ENCODE measurements around the gene PALLD. TPM values are rescaled to one million over a fixed set of nuclear protein-coding genes. Genes with fewer than 3 reads are reported as not detected.

PALLD gene
- total RNA-seq, 4 donors from 2014 or later, result 266 to 761 (median 441) TPM

- Histone ChIP-seq H3K4me1 (peaks cover 0 to 6% of the 10 kb centered on the region in 2 donors), H3K27me3 (no peaks in the 10 kb centered on the region), H3K36me3 (no peaks in the 10 kb centered on the region), H3K27ac (peak overlapping the region; percentile 0 to 39), H3K4me3 (no peak overlapping the region), H3K9me3 (no peaks in the 10 kb centered on the region)
- DNase-seq, result no peak
- intact Hi-C loops (cut with DNase I; ENCODE audit: low total_unique reads), result no loop called here
- no peak for TF ChIP-seq POLR2A (IDR thresholded peaks at IDR 0.05)
- TF ChIP-seq, protein P1, sequence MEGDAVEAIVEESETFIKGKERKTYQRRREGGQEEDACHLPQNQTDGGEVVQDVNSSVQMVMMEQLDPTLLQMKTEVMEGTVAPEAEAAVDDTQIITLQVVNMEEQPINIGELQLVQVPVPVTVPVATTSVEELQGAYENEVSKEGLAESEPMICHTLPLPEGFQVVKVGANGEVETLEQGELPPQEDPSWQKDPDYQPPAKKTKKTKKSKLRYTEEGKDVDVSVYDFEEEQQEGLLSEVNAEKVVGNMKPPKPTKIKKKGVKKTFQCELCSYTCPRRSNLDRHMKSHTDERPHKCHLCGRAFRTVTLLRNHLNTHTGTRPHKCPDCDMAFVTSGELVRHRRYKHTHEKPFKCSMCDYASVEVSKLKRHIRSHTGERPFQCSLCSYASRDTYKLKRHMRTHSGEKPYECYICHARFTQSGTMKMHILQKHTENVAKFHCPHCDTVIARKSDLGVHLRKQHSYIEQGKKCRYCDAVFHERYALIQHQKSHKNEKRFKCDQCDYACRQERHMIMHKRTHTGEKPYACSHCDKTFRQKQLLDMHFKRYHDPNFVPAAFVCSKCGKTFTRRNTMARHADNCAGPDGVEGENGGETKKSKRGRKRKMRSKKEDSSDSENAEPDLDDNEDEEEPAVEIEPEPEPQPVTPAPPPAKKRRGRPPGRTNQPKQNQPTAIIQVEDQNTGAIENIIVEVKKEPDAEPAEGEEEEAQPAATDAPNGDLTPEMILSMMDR (IDR thresholded peaks at IDR 0.05), result no peak
Observed at GRCh38 chr4:168891086-168891485, 394.2 kb downstream of the PALLD start.

DNA sequence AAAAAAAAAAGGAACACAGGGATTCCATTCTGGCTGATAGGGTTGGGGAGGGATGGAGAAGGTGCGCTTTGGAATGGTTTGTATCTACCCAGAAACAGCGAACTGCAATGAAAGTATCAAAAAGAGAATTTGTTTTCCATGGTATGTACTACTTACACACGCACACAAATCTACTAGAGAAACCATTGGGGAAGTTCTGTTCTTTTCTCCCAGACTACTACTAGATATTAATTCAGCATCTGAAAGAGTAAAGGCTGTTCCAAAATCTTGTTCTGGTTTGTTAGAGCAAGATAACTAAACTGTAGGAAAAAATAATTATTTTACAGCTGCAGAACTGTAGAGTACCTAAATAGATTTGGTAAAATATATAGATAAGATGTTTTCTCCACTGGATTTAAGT, 394.8 kb downstream of the PALLD start:
- Histone ChIP-seq H3K27me3 (no peaks in the 10 kb centered on the region), H3K27ac (peak overlapping the region; percentile 0 to 39), H3K9me3 (no peaks in the 10 kb centered on the region), H3K4me1 (peaks cover 0 to 2% of the 10 kb centered on the region in 2 donors), H3K36me3 (no peaks in the 10 kb centered on the region), H3K4me3 (no peak overlapping the region)
- TF ChIP-seq, protein P1 (IDR thresholded peaks at IDR 0.05), result no peak
- no peak for TF ChIP-seq POLR2A (IDR thresholded peaks at IDR 0.05)
- intact Hi-C loops (cut with DNase I; ENCODE audit: low total_unique reads), result no loop called here
- DNase-seq, result no peak

DNA sequence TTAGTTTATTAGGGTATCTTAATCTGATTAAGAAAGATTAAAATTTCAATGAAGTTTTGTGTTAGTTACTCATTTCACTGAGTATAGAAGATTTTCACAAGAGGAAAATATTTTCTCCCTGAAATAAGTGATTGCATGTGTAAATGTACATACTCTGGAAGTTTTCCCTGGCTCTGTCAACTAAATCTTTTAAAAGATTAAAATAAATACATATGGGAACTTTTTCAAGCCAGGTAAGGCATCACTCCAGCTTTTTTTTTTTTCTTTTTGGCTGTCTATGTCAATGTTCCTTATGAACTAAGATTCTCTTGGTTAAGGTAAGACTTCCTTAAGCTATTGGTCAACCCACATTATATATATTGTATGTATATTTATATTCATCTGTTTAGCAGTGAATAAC, 395.6 kb downstream of the PALLD start:
- no peaks in the 10 kb centered on the region for H3K9me3 ChIP-seq
- no peak overlapping the region for H3K4me3 ChIP-seq
- TF ChIP-seq POLR2A (IDR thresholded peaks at IDR 0.05), result no peak
- TF ChIP-seq, protein P1 (IDR thresholded peaks at IDR 0.05), result no peak
- H3K4me1 ChIP-seq, result no peaks in the 10 kb centered on the region
- H3K27ac ChIP-seq, result no peak overlapping the region
- DNase-seq, result no peak
- H3K27me3 ChIP-seq, result no peaks in the 10 kb centered on the region
- intact Hi-C loops (cut with DNase I; ENCODE audit: low total_unique reads), result no loop called here
- H3K36me3 ChIP-seq, result no peaks in the 10 kb centered on the region

DNA sequence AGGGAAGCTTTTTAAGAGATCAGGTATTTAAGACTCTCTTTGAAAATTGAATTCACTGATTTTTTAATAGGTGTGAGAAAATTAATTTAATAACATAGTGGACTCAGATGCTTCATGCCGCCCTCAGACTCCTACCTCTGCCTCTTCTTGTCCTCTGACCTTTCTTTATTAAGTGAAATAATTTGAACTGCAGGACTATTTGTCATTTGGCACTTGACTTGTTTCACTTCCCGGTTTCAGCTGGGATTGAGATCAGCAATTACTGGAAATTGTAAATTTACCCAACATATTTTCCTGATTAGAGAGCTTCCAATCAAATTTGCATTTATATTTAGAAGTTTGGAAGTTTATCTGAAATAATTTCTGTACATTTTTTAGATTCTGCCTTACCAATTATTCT, 396.4 kb downstream of the PALLD start:
- Histone ChIP-seq H3K27ac (peak overlapping the region in 1 of 2 donors; percentile 13), H3K4me3 (no peak overlapping the region), H3K27me3 (no peaks in the 10 kb centered on the region), H3K36me3 (no peaks in the 10 kb centered on the region), H3K4me1 (no peaks in the 10 kb centered on the region), H3K9me3 (no peaks in the 10 kb centered on the region)
- DNase-seq, result no peak
- no peak for TF ChIP-seq POLR2A (IDR thresholded peaks at IDR 0.05)
- TF ChIP-seq, protein P1 (IDR thresholded peaks at IDR 0.05), result no peak
- intact Hi-C loops (cut with DNase I; ENCODE audit: low total_unique reads), result no loop called here

- H3K4me3 ChIP-seq, result no peak overlapping the region
Observed at GRCh38 chr4:168893807-168894206, 397.0 kb downstream of the PALLD start.

More at GRCh38 chr4:168893807-168894206, 397.0 kb downstream of the PALLD start:
- H3K36me3 ChIP-seq, result no peaks in the 10 kb centered on the region
- H3K27me3 ChIP-seq, result no peaks in the 10 kb centered on the region
- H3K4me1 ChIP-seq, result no peaks in the 10 kb centered on the region
- intact Hi-C loops (cut with DNase I; ENCODE audit: low total_unique reads), result no loop called here
- DNase-seq, result no peak
- no peaks in the 10 kb centered on the region for H3K9me3 ChIP-seq
- H3K27ac ChIP-seq, result no peak overlapping the region
- TF ChIP-seq, protein P1 (IDR thresholded peaks at IDR 0.05), result no peak
- no peak for TF ChIP-seq POLR2A (IDR thresholded peaks at IDR 0.05)
